SK-N-SH treated with all-trans-retinoic acid at 6 μM for 48 hours (cell line): ENCODE data around the gene AKT3.

ENCODE experiments used
- ATAC-seq: fragments of 200-7000 bp; cut with Tn5 transposase; 3 replicates; pipeline ENCODE4 v1.9.1; 2020; ENCODE audit warnings: mild to moderate bottlenecking, moderate library complexity
- ARNTL ChIP-seq: fragments of 450-650 bp; formaldehyde crosslinking; IDR thresholded peaks from 2 replicates; pipeline ENCODE4 v1.5.0; 2020; ENCODE audit warnings: low read depth, mild to moderate bottlenecking, moderate library complexity, borderline replicate concordance
- BACH2 ChIP-seq: fragments of 250-450 bp; sonication (Bioruptor Pico); IDR thresholded peaks from 2 replicates; pipeline ENCODE4 v1.9.0; 2021; ENCODE audit warnings: mild to moderate bottlenecking, borderline replicate concordance
- CREB5 ChIP-seq: fragments of 250-450 bp; sonication (Bioruptor Pico); IDR thresholded peaks from 2 replicates; pipeline ENCODE4 v1.5.1; 2020; ENCODE audit warnings: low read depth, mild to moderate bottlenecking, moderate library complexity
- CSDC2 ChIP-seq: fragments of 250-450 bp; sonication (Bioruptor Pico); IDR thresholded peaks from 2 replicates; pipeline ENCODE4 v1.5.0; 2020; ENCODE audit warnings: mild to moderate bottlenecking, moderate library complexity
- CSRNP3 ChIP-seq: fragments of 250-450 bp; sonication (Bioruptor Pico); IDR thresholded peaks from 2 replicates; pipeline ENCODE4 v1.5.1; 2021; ENCODE audit warnings: mild to moderate bottlenecking, moderate library complexity
- GLIS3 ChIP-seq: fragments of 250-450 bp; sonication (Bioruptor Pico); IDR thresholded peaks from 2 replicates; pipeline ENCODE4 v1.5.0; 2020; ENCODE audit warnings: mild to moderate bottlenecking, moderate library complexity
- ISL1 ChIP-seq: fragments of 250-450 bp; sonication (Bioruptor Pico); IDR thresholded peaks from 2 replicates; pipeline ENCODE4 v2.1.2; 2022; ENCODE audit warnings: mild to moderate bottlenecking, moderate library complexity
- OSR1 ChIP-seq: fragments of 250-450 bp; sonication (Bioruptor Pico); IDR thresholded peaks from 2 replicates; pipeline ENCODE4 v1.8.0; 2022; ENCODE audit warnings: moderate library complexity, mild to moderate bottlenecking, inconsistent platforms
- PATZ1 ChIP-seq: fragments of 250-450 bp; sonication (Bioruptor Pico); IDR thresholded peaks from 2 replicates; pipeline ENCODE4 v1.8.0; 2020; ENCODE audit warnings: mild to moderate bottlenecking, moderate library complexity, borderline replicate concordance
- PPARA ChIP-seq: fragments of 250-450 bp; sonication (Bioruptor Pico); IDR thresholded peaks from 2 replicates; pipeline ENCODE4 v1.5.0; 2020; ENCODE audit warnings: mild to moderate bottlenecking, borderline replicate concordance
- RARB ChIP-seq: fragments of 250-450 bp; sonication (Bioruptor Pico); IDR thresholded peaks from 2 replicates; pipeline ENCODE4 v1.8.0; 2021; ENCODE audit warnings: mild to moderate bottlenecking, moderate library complexity
- SNAI2 ChIP-seq: fragments of 250-450 bp; sonication (Bioruptor Pico); IDR thresholded peaks from 2 replicates; pipeline ENCODE4 v1.5.0; 2020; ENCODE audit warnings: mild to moderate bottlenecking, moderate library complexity
- TCF4 ChIP-seq: fragments of 250-450 bp; sonication (Bioruptor Pico); IDR thresholded peaks from 2 replicates; pipeline ENCODE4 v1.8.0; 2021; ENCODE audit warnings: mild to moderate bottlenecking, moderate library complexity, borderline replicate concordance
- TOX ChIP-seq: fragments of 250-450 bp; sonication (Bioruptor Pico); IDR thresholded peaks from 2 replicates; pipeline ENCODE4 v1.8.0; 2021; ENCODE audit warnings: mild to moderate bottlenecking, moderate library complexity, borderline replicate concordance
- TSHZ2 ChIP-seq: fragments of 250-450 bp; sonication (Bioruptor Pico); IDR thresholded peaks from 2 replicates; pipeline ENCODE4 v1.5.0; 2020; ENCODE audit warnings: mild to moderate bottlenecking, moderate library complexity
- ZC3H10 ChIP-seq: fragments of 250-450 bp; sonication (Bioruptor Pico); IDR thresholded peaks from 2 replicates; pipeline ENCODE4 v1.5.1; 2021; ENCODE audit warnings: mild to moderate bottlenecking, moderate library complexity
- ZFP3 ChIP-seq: fragments of 250-450 bp; sonication (Bioruptor Pico); IDR thresholded peaks from 2 replicates; pipeline ENCODE4 v1.5.0; 2020; ENCODE audit warnings: mild to moderate bottlenecking, moderate library complexity
- ZFP30 ChIP-seq: fragments of 450-650 bp; formaldehyde crosslinking; IDR thresholded peaks from 2 replicates; pipeline ENCODE4 v1.5.0; 2022; ENCODE audit warnings: mild to moderate bottlenecking, moderate library complexity
- ZNF565 ChIP-seq: fragments of 450-650 bp; formaldehyde crosslinking; conservative IDR thresholded peaks from 2 replicates; pipeline ENCODE4 v1.5.0; 2020; ENCODE audit warnings: low read depth, mild to moderate bottlenecking, moderate library complexity
- ZNF70 ChIP-seq: fragments of 450-650 bp; formaldehyde crosslinking; IDR thresholded peaks from 2 replicates; pipeline ENCODE4 v1.5.0; 2020; ENCODE audit warnings: mild to moderate bottlenecking, moderate library complexity
- ZNF8 ChIP-seq: fragments of 450-650 bp; formaldehyde crosslinking; IDR thresholded peaks from 2 replicates; pipeline ENCODE4 v1.5.0; 2020; ENCODE audit warnings: mild to moderate bottlenecking, moderate library complexity

Gene AKT3

GRCh38 chr1:243855616-243856318 lies 5.7 kb upstream of the AKT3 start:
- ATAC-seq = no peak
- no peak for TF ChIP-seq PATZ1 (CRISPR knock-in tag)
- no peak for TF ChIP-seq ZNF565 (CRISPR knock-in tag)
- TF ChIP-seq TOX (CRISPR knock-in tag) = no peak
- TF ChIP-seq TSHZ2 (CRISPR knock-in tag) = no peak
- no peak for TF ChIP-seq RARB (CRISPR knock-in tag)
- no peak for TF ChIP-seq ISL1 (CRISPR knock-in tag)
- TF ChIP-seq ZC3H10 (CRISPR knock-in tag) = no peak
- no peak for TF ChIP-seq CREB5 (CRISPR knock-in tag)
- no peak for TF ChIP-seq CSDC2
- no peak for TF ChIP-seq BACH2 (CRISPR knock-in tag)
- no peak for TF ChIP-seq CSRNP3 (CRISPR knock-in tag)
- no peak for TF ChIP-seq TCF4
- no peak for TF ChIP-seq ZNF70 (CRISPR knock-in tag)
- TF ChIP-seq GLIS3 (CRISPR knock-in tag) = no peak
- TF ChIP-seq ZFP30 = no peak
- TF ChIP-seq ZNF8 (CRISPR knock-in tag) = no peak
- TF ChIP-seq ARNTL (CRISPR knock-in tag) = no peak
- no peak for TF ChIP-seq ZFP3 (CRISPR knock-in tag)
- no peak for TF ChIP-seq PPARA

- TF ChIP-seq BACH2 (CRISPR knock-in tag) = no peak
- no peak for TF ChIP-seq OSR1 (CRISPR knock-in tag)
- no peak for TF ChIP-seq ZC3H10 (CRISPR knock-in tag)
- no peak for TF ChIP-seq SNAI2 (CRISPR knock-in tag)
- no peak for TF ChIP-seq ZNF70 (CRISPR knock-in tag)
- no peak for ATAC-seq
These were observed 1.7 kb upstream of the AKT3 start for GRCh38 chr1:243851765-243852164.

- TF ChIP-seq TCF4 (no peak), ZFP30 (no peak), GLIS3 (CRISPR knock-in tag) (no peak), ARNTL (CRISPR knock-in tag) (no peak), TOX (CRISPR knock-in tag) (no peak), RARB (CRISPR knock-in tag) (no peak)
- no peak for ATAC-seq
These were observed 1.3 kb upstream of the AKT3 start for GRCh38 chr1:243851257-243851756.
